Body of pancreas (tissue), 4 donors: ENCODE data around the gene ZNF205.
"Not testable (repeated sequence)": the region's sequence is repeated elsewhere in the genome, so short reads cannot be mapped to it uniquely, and the experiment has no call there.

Source experiments
- POLR2A ChIP-seq, 3 donors: fragments of 450-650 bp; IDR thresholded peaks; one replicate each; pipeline ENCODE4 v1.6.1; 2016; ENCODE audit warnings: antibody characterized with exemption in 3 of 3, mild to moderate bottlenecking in 2 of 3
- TF ChIP-seq, protein P1 (sequence below), 7 experiments: fragments of 450-650 bp in 4 of 7; fragments of 200-600 bp in 3 of 7; sonication (generic) in 3 of 7; IDR thresholded peaks; one replicate each; pipeline ENCODE4 v1.5.1; 2016 to 2019; ENCODE audit warnings: antibody characterized with exemption in 7 of 7

DNA sequence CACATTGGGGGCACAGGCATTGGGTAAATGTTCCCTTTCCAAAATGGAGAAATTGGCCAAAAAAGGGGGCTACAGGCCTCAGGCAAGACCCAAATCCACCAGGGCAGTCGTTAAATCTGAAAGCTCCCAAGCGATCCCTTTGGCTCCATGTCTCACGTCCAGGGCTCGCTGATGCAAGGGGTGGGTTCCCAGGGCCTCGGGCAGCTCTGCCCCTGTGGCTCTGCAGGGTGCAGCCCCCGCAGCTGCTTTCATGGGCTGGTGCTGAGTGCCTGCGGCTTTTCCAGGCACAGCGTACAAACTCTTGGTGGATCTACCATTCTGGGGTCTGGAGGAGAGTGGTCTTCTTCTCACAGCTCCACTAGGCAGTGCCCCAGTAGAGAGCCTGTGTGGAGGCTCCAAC lies 29.0 kb upstream of the ZNF205 start:
- not testable (repeated sequence) for TF ChIP-seq POLR2A (IDR thresholded peaks at IDR 0.05)
- TF ChIP-seq, protein P1, sequence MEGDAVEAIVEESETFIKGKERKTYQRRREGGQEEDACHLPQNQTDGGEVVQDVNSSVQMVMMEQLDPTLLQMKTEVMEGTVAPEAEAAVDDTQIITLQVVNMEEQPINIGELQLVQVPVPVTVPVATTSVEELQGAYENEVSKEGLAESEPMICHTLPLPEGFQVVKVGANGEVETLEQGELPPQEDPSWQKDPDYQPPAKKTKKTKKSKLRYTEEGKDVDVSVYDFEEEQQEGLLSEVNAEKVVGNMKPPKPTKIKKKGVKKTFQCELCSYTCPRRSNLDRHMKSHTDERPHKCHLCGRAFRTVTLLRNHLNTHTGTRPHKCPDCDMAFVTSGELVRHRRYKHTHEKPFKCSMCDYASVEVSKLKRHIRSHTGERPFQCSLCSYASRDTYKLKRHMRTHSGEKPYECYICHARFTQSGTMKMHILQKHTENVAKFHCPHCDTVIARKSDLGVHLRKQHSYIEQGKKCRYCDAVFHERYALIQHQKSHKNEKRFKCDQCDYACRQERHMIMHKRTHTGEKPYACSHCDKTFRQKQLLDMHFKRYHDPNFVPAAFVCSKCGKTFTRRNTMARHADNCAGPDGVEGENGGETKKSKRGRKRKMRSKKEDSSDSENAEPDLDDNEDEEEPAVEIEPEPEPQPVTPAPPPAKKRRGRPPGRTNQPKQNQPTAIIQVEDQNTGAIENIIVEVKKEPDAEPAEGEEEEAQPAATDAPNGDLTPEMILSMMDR (IDR thresholded peaks at IDR 0.05), result not testable (repeated sequence)
